DMS153 treated with DMSO at 0.1 percent for 48 hours (cell line): ENCODE measurements around the gene TXLNB.

Experiments used
- DNase-seq: peaks from one replicate; lab custom pipeline; 2025; ENCODE audit not compliant: unreplicated experiment; lab: John Stamatoyannopoulos, UW

Gene TXLNB

GRCh38 chr6:139275279-139276055, 16.3 kb downstream of the TXLNB start:
- DNase-seq = no peak

- no peak for DNase-seq
Observed at GRCh38 chr6:139271056-139271455, 20.7 kb downstream of the TXLNB start.

GRCh38 chr6:139270249-139270648, 21.5 kb downstream of the TXLNB start:
- DNase-seq = no peak

GRCh38 chr6:139265512-139266190, 26.1 kb downstream of the TXLNB start:
- no peak for DNase-seq

GRCh38 chr6:139262519-139263300, 29.1 kb downstream of the TXLNB start:
- no peak for DNase-seq

GRCh38 chr6:139257821-139258398, 33.9 kb downstream of the TXLNB start:
- no peak for DNase-seq

GRCh38 chr6:139257291-139257690, 34.5 kb downstream of the TXLNB start:
- no peak for DNase-seq

GRCh38 chr6:139256087-139256486, 35.7 kb downstream of the TXLNB start:
- no peak for DNase-seq

GRCh38 chr6:139254196-139254595, 37.6 kb downstream of the TXLNB start:
- DNase-seq = no peak

GRCh38 chr6:139253656-139254055, 38.1 kb downstream of the TXLNB start:
- DNase-seq = no peak

GRCh38 chr6:139251691-139252390, 40.0 kb downstream of the TXLNB start:
- no peak for DNase-seq

- no peak for DNase-seq
Observed at GRCh38 chr6:139251045-139251690, 40.6 kb downstream of the TXLNB start.

- no peak for DNase-seq
Observed at GRCh38 chr6:139250296-139251044, 41.3 kb downstream of the TXLNB start.

- DNase-seq = no peak
Observed at GRCh38 chr6:139249395-139249794, 42.4 kb downstream of the TXLNB start.

- no peak for DNase-seq
Observed at GRCh38 chr6:139248911-139249310, 42.9 kb downstream of the TXLNB start.

GRCh38 chr6:139247618-139248017, 44.2 kb downstream of the TXLNB start:
- no peak for DNase-seq

GRCh38 chr6:139243536-139243935, 48.3 kb downstream of the TXLNB start:
- DNase-seq = no peak

GRCh38 chr6:139242457-139243240, 49.1 kb downstream of the TXLNB start:
- no peak for DNase-seq
